Measurements from ENCODE around the gene TANGO6.
"Not testable (repeated sequence)": the region's sequence is repeated elsewhere in the genome, so short reads cannot be mapped to it uniquely, and the experiment has no call there.

Gene TANGO6

GRCh38 chr16:69049603-69050375 is 206.5 kb downstream of the TANGO6 start:
- Histone ChIP-seq H4K20me1 (ENCODE audit: insufficient read depth, low read length) (no peaks in the 10 kb centered on the region), H3K4me3 (ENCODE audit: low read length) (no peak overlapping the region), H3K27ac (ENCODE audit: low read length) (no peak overlapping the region), H2AFZ (ENCODE audit: low read length) (no peak overlapping the region), H3K79me2 (ENCODE audit: low read length) (no peaks in the 10 kb centered on the region), H3K9me3 (replicated peaks; ENCODE audit: insufficient read depth, low read length) (no peaks in the 10 kb centered on the region), H3F3A (ENCODE audit: insufficient read depth, low read length) (no peaks in the 10 kb centered on the region), H3K4me1 (ENCODE audit: low read length) (no peaks in the 10 kb centered on the region), H3K27me3 (replicated peaks; ENCODE audit: insufficient read depth, low read length) (no peaks in the 10 kb centered on the region), H3K9me2 (replicated peaks; ENCODE audit: insufficient read depth, low read length) (no peaks in the 10 kb centered on the region), H3K4me2 (ENCODE audit: low read depth, low read length) (no peak overlapping the region), H3K9ac (ENCODE audit: low read length) (no peak overlapping the region), H3K36me3 (replicated peaks; ENCODE audit: insufficient read depth, low read length) (no peaks in the 10 kb centered on the region)
- DNase-seq: no peak
- TF ChIP-seq EZH2 (optimal IDR thresholded peaks at IDR 0.05; ENCODE audit: low read depth, low read length) (no peak), EZH2phosphoT487 (IDR thresholded peaks at IDR 0.05; ENCODE audit: low read length) (no peak), CTCF (IDR thresholded peaks at IDR 0.05; ENCODE audit: low read length) (no peak)

GRCh38 chr16:69051517-69051830 is 208.1 kb downstream of the TANGO6 start:
- not testable (repeated sequence) for H3K9ac ChIP-seq (ENCODE audit: low read length); H3K27ac ChIP-seq (ENCODE audit: low read length); H3K9me3 ChIP-seq (replicated peaks; ENCODE audit: insufficient read depth, low read length); H3K9me2 ChIP-seq (replicated peaks; ENCODE audit: insufficient read depth, low read length); H3K4me1 ChIP-seq (ENCODE audit: low read length); H3K4me3 ChIP-seq (ENCODE audit: low read length); H3K4me2 ChIP-seq (ENCODE audit: low read depth, low read length); H3F3A ChIP-seq (ENCODE audit: insufficient read depth, low read length); H3K79me2 ChIP-seq (ENCODE audit: low read length); H4K20me1 ChIP-seq (ENCODE audit: insufficient read depth, low read length); H2AFZ ChIP-seq (ENCODE audit: low read length); H3K27me3 ChIP-seq (replicated peaks; ENCODE audit: insufficient read depth, low read length); DNase-seq; H3K36me3 ChIP-seq (replicated peaks; ENCODE audit: insufficient read depth, low read length)

- TF ChIP-seq CTCF (IDR thresholded peaks at IDR 0.05; ENCODE audit: low read length) (no peak), EZH2phosphoT487 (IDR thresholded peaks at IDR 0.05; ENCODE audit: low read length) (no peak), EZH2 (optimal IDR thresholded peaks at IDR 0.05; ENCODE audit: low read depth, low read length) (no peak)
- H3K9me3 ChIP-seq (replicated peaks; ENCODE audit: insufficient read depth, low read length): no peaks in the 10 kb centered on the region
- no peak overlapping the region for H3K9ac ChIP-seq (ENCODE audit: low read length)
- H4K20me1 ChIP-seq (ENCODE audit: insufficient read depth, low read length): no peaks in the 10 kb centered on the region
- no peaks in the 10 kb centered on the region for H3K36me3 ChIP-seq (replicated peaks; ENCODE audit: insufficient read depth, low read length)
- H2AFZ ChIP-seq (ENCODE audit: low read length): no peak overlapping the region
- H3K9me2 ChIP-seq (replicated peaks; ENCODE audit: insufficient read depth, low read length): no peaks in the 10 kb centered on the region
- no peak overlapping the region for H3K4me3 ChIP-seq (ENCODE audit: low read length)
- no peak overlapping the region for H3K4me2 ChIP-seq (ENCODE audit: low read depth, low read length)
- DNase-seq: no peak
- H3K27ac ChIP-seq (ENCODE audit: low read length): no peak overlapping the region
- no peaks in the 10 kb centered on the region for H3F3A ChIP-seq (ENCODE audit: insufficient read depth, low read length)
- no peaks in the 10 kb centered on the region for H3K27me3 ChIP-seq (replicated peaks; ENCODE audit: insufficient read depth, low read length)
- no peaks in the 10 kb centered on the region for H3K79me2 ChIP-seq (ENCODE audit: low read length)
- 0 out of 2 replicates have a peak, but pooled peaks cover 7% of the 10 kb centered on the region for H3K4me1 ChIP-seq (ENCODE audit: low read length)
Measured at GRCh38 chr16:69055008-69055407, 211.7 kb downstream of the TANGO6 start.

GRCh38 chr16:69055980-69056379 is 212.6 kb downstream of the TANGO6 start:
- no peak overlapping the region for H3K27ac ChIP-seq (ENCODE audit: low read length)
- no peak overlapping the region for H3K9ac ChIP-seq (ENCODE audit: low read length)
- no peak for DNase-seq
- H2AFZ ChIP-seq (ENCODE audit: low read length): no peak overlapping the region
- no peaks in the 10 kb centered on the region for H3K36me3 ChIP-seq (replicated peaks; ENCODE audit: insufficient read depth, low read length)
- no peak for TF ChIP-seq EZH2 (optimal IDR thresholded peaks at IDR 0.05; ENCODE audit: low read depth, low read length)
- TF ChIP-seq EZH2phosphoT487 (IDR thresholded peaks at IDR 0.05; ENCODE audit: low read length): no peak
- TF ChIP-seq CTCF (IDR thresholded peaks at IDR 0.05; ENCODE audit: low read length): no peak
- H4K20me1 ChIP-seq (ENCODE audit: insufficient read depth, low read length): no peaks in the 10 kb centered on the region
- H3K4me3 ChIP-seq (ENCODE audit: low read length): no peak overlapping the region
- 0 out of 2 replicates have a peak, but pooled peaks cover 7% of the 10 kb centered on the region for H3K4me1 ChIP-seq (ENCODE audit: low read length)
- H3K79me2 ChIP-seq (ENCODE audit: low read length): no peaks in the 10 kb centered on the region
- H3K9me2 ChIP-seq (replicated peaks; ENCODE audit: insufficient read depth, low read length): no peaks in the 10 kb centered on the region
- H3K27me3 ChIP-seq (replicated peaks; ENCODE audit: insufficient read depth, low read length): no peaks in the 10 kb centered on the region
- no peak overlapping the region for H3K4me2 ChIP-seq (ENCODE audit: low read depth, low read length)
- H3F3A ChIP-seq (ENCODE audit: insufficient read depth, low read length): no peaks in the 10 kb centered on the region
- no peaks in the 10 kb centered on the region for H3K9me3 ChIP-seq (replicated peaks; ENCODE audit: insufficient read depth, low read length)

Data from MM.1S (cell line).